GM19468 (cell line): ENCODE data around the gene WFDC13.
"Not testable (repeated sequence)": the region's sequence is repeated elsewhere in the genome, so short reads cannot be mapped to it uniquely, and the experiment has no call there.

Experiments used
- ATAC-seq: cut with Tn5 transposase; IDR thresholded peaks from one replicate; pipeline ENCODE4 v1.9.1; 2021; ENCODE audit warnings: mild to moderate bottlenecking, moderate library complexity, moderate number of reproducible peaks; ENCODE audit not compliant: unreplicated experiment; ENCODE audit errors: extremely low read depth

WFDC13 gene, protein sequence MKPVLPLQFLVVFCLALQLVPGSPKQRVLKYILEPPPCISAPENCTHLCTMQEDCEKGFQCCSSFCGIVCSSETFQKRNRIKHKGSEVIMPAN

DNA sequence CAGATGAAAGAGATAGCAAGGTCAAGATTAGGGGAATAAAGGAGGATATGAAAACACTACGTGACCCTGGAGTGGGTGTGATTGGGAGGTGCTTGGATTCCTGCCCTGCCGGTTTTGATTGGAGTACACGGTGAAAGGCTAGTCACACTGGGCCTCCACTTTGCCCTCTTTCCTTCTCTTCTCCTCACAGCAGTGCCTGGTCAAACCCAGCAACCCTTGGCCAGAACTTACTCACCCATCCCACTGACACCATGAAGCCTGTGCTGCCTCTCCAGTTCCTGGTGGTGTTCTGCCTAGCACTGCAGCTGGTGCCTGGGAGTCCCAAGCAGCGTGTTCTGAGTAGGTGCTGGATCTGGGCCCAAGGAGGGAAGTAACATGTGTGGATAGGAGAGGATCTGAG, at the start of gene WFDC13:
WFDC13 (plus strand) TSS at position 166 of the 400 bp plus-strand sequence; CDS start at position 252, 86 bp downstream.
- ATAC-seq, result no peak

DNA sequence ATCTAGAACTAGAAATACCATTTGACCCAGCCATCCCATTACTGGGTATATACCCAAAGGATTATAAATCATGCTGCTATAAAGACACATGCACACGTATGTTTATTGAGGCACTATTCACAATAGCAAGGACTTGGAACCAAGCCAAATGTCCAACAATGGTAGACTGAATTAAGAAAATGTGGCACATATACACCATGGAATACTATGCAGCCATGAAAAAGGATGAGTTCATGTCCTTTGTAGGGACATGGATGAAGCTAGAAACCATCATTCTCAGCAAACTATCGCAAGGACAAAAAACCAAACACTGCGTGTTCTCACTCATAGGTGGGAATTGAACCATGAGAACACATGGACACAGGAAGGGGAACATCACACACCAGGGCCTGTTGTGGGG, 44.8 kb upstream of the WFDC13 start:
- ATAC-seq, result not testable (repeated sequence)

DNA sequence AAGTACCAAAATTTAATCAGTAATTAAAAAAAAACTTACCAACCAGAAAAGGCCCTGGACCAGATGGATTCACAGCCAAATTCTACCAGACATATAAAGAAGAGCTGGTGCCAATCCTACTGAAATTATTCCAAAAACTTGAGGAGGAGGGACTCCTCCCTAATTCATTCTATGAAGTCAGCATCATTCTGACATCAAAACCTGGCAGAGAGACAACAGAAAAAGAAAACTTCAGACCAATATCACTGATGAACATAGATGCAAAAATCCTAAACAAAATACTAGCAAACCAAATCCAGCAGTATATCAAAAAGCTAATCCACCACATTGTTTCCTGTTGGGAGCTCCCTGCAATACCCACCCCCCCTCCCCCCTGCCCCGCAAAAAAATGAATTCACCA, 31.7 kb upstream of the WFDC13 start, which contains the start of gene WFDC11:
WFDC11 (minus strand) TSS at position 101 of the 400 bp plus-strand sequence. CDS start 19,639 bp downstream, outside the sequence.
- no peak for ATAC-seq

DNA sequence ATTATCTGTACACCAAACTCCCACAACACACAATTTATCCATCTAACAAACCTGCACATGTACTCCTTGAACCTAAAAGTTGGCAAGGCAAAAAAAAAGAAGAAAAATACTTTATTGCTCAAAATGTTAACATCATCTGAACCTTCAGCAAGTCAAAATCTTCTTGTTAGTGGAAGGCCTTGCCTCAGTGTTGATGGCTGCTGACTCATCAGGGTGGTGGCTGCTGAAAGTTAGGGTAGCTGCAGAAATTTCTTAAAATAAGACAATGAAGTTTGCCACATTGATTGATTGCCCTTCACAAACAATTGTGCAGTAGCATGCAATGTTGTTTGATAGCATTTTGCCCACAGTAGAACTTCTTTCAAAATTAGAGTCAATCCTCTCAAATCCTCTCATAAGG, 29.1 kb upstream of the WFDC13 start:
- no peak for ATAC-seq

DNA sequence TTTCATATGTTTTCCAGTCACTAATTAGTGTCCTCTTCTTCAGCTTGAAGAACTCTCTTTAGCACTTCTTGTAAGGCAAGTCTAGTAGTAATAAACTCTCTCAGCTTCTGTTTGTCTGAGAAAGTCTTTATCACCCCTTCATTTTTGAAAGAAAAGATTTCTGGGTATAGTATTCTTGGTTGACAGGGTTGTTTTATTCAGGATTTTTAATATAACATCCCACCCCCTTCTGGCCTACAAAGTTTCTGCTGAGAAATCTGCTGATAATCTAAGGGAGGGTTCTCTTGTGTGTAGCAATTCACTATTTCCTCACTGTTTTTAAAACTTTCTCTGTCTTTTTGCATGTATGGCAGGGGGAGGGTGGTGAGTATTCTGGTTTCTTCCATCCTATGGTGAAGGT, 22.2 kb upstream of the WFDC13 start:
- ATAC-seq, result no peak

DNA sequence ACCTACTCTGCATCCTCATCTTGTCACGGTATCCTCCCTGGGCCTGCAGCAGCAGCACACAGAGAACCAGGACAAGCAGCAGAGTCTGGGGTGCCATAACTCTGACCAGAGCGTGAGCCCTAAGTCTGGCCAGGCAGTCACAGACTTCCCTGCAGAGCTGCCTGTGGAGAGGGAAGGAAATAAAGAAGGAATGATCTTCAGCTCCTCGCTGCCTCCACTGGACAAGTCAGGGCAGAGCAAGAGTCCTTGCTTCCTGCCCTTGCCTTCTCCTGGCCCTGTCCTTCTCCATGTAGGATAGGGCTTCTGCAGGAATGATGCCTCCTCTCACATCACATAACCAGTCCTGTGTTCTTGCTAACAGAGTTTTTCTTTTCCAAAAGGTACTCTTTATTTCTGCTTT, 15.9 kb upstream of the WFDC13 start:
- no peak for ATAC-seq

DNA sequence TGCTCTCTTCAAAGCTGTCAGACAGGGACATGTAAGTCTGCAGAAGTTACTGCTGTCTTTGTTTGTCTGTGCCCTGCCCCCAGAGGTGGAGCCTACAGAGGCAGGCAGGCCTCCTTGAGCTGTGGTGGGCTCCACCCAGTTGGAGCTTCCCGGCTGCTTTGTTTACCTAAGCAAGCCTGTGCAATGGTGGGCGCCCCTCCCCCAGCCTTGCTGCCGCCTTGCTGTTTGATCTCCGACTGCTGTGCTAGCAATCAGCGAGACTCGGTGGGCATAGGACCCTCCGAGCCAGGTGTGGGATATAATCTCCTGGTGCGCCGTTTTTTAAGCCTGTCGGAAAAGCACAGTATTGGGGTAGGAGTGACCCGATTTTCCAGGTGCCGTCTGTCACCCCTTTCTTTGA, 8.5 kb upstream of the WFDC13 start:
- ATAC-seq, result not testable (repeated sequence)

DNA sequence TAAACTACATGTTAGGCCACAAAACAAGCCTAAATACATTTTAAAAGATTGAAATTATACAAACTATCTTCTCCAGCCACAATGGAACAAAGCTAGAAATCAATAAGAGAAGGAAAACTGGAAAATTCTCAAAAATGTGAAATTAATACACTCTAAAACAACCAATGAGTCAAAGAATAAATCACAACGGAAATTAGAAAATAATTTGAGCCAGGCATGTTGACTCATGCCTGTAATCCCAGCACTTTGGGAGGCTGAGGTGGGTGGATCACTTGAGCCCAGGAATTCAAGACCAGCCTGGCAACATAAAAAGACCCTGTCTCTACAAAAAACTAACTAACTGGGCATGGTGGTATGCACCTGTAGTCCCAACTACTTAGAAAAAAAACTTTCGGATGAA, 6.3 kb upstream of the WFDC13 start:
- ATAC-seq, result no peak

DNA sequence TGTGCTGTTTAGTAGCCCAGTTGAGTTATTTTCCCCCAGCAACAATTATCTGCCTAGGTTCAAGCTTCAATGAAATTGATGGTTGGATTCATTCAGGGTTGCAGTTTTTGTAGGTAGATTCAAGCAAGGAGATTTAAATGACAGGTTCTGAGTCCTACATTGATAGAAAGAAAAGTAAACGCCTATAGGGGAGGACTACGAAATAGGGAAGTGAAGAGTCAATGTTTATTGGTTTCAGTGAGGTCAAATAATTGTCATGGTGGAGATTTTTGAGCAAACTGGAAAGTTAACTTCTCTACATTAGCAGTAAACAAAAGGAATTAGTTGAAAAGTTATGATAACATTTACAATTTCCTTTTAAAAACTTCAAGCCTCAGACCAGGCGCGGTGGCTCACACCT, 734 bp upstream of the WFDC13 start:
- ATAC-seq, result no peak

DNA sequence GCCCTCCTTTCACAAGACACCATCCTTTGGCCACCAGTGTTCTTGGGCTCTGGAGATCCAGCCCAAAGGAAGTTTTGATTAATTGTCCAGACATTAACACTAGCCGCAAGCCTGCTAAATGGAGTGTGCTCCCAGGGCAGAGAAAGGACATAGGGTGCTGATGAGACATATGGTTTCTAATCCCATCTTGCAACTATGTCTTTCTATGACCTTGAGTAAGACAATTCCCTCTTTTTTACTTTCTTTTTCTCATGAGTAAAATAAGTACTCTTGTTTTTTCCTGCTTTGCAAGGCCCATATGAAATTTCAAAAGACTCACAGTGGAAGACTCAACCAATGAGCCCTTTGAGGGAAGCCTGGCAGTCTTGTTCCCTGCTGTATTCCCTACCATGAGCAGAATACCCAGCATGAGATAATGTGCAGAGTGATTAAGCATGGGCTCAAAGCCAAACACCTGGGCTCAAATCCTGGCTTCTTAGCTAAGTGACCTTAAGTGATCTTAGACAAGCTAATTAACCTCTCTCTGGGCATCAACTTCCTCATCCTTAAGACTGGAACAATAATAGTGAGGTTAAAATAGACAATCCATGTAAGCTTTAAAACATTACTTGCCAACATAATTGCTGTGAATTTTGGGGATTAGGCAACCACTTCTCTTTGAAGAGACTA, 3.3 kb downstream of the WFDC13 start, which contains the start of gene WFDC10B:
WFDC10B (minus strand) TSS at position 51 of the 669 bp plus-strand sequence. CDS start 19,027 bp downstream, outside the sequence.
- no peak for ATAC-seq

DNA sequence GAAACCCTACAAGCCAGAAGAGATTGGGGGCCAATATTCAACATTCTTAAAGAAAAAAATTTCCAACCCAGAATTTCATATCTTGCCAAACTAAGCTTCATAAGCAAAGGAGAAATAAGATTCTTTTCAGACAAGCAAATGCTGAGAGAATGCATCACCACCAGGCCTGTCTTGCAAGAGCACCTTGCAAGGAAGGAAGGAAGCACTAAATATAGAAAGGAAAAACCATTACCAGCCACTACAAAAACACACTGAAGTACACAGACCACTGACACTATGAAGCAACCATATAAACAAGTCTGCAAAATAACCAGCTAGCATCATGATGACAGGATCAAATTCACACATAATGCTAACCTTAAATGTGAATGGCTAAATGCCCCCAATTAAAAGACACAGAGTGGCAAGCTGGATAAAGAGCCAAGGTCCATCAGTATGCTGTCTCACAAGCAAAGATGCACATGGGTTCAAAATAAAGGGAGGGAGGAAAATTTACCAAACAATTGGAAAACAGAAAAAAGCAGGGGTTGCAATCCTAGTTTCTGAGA, 14.4 kb downstream of the WFDC13 start:
- ATAC-seq, result not testable (repeated sequence)

DNA sequence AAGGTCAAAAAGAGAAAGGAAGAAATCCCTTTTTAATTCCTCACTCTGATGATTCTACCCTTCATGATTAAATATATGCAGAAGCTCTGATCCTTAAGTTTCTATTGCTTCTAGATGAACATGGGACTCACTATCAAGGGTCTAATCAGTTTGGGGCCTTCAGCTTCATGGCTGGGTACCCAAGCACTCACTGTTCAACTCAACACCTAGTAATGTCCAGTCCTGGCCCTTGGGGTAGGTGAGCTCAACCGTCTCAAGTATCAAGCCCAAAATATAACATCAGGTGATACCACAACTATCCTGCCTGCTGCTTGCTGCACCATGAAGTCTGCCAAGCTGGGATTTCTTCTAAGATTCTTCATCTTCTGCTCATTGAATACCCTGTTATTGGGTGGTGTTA, 20.2 kb downstream of the WFDC13 start, which contains the start of gene SPINT4:
SPINT4 (plus strand) TSS at position 301 of the 400 bp plus-strand sequence; CDS start at position 322, 21 bp downstream.
- ATAC-seq, result no peak

DNA sequence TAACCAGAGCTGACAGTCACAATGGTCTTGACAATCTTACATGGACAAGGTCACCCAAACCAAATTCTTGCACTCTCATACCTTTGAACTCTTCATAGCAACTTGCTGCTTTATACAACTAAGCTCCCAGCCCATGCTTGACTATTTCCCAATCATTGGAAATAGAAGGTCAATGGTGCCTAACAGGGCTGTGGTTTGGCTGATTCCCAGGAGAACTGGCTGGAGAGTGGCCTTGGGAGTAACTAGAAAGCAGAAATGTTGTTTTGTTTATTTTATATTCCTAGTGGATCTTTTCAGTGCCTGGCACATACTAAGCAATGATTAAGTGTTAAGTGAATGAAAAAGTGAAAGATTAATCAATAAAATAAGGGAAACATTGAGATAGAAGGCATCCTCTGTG, 23.3 kb downstream of the WFDC13 start:
- ATAC-seq, result no peak

DNA sequence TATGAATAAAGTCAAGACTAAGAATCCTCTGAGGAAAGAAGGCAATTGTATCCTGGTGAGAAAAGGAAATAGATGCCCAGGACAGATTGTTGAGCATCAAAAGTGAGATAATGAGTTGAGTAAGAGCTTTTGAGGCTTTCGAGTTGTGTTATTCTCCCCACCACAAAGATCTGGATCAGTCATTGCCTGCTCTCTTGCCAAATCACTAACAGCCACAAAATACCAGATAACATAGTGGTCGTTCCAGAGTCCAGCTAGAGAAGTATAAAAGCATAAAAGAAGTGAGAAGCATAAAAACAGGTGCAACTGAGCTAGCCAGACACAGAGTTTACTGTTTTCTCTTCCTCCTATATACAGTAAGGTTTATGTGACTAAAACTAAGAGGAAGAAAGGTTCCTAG, 25.2 kb downstream of the WFDC13 start:
- no peak for ATAC-seq

DNA sequence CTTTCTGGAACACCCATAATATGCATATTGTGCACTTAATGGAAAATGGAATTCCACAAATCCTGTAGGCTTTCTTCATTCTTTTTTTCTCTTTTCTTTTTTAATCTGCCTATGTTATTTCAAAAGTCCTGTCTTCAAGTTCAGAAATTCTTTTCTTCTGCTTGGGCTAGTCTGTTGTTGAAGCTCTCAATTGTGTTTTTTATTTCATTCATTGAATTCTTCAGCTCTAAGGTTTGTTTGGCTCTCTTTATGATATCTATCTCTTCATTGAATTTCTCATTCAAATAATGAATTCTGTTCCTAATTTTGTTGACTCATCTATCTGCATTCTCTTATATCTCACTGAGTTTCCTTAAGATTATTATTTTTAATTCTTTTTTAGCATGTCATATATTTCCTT, 30.4 kb downstream of the WFDC13 start:
- no peak for ATAC-seq

DNA sequence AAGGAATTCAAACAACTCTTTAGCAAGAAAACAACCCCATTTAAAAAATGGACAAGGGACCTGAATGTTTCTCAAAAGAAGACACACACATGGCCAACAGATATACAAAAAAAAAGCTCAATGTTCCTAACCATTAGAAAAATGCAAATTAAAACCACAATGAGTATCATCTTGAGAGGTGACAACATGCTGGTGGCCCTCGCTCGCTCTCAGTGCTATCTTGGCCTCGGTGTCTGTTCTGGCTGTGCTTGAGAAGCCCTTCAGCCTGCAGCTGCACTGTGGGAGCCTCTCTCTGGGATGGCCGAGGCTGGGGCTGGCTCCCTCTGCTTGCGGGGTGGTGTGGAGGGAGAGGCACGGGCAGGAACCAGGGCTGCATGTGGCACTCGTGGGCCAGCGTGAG, 33.7 kb downstream of the WFDC13 start:
- ATAC-seq, result no peak

DNA sequence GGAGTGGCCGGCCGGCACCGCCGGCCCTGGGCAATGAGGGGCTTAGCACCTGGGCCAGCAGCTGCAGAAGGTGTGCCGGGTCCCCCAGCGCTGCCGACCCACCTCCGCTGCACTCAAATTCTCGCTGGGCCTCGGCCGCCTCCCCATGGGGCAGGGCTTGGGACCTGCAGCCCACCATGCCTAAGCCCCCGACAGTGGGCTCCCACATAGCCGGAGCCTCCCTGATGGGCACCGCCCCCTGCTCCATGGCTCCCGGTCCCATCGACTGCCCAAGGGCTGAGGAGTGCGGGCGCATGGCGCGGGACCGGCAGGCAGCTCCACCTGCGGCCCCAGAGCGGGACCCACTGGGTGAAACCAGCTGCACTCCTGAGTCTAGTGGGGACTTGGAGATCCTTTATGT, 34.1 kb downstream of the WFDC13 start:
- no peak for ATAC-seq

DNA sequence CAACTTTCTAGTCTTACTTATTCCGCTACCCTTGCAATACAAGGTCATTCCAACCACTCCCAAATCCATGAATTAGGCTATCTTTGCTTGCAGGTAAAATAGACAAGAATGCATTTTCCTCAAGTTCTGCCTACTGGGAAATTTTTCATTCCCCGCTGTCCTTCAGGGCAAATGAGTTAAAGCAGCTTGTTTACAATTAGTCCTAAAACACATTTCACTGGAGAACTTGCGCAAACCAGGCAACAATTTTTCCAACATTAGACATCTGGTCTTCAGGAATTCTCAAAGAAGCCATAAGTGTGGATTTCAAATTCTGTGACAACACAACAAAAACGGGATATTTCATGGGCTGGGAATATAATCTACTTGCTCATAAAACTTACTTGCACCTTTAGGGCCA, 40.8 kb downstream of the WFDC13 start:
- no peak for ATAC-seq

DNA sequence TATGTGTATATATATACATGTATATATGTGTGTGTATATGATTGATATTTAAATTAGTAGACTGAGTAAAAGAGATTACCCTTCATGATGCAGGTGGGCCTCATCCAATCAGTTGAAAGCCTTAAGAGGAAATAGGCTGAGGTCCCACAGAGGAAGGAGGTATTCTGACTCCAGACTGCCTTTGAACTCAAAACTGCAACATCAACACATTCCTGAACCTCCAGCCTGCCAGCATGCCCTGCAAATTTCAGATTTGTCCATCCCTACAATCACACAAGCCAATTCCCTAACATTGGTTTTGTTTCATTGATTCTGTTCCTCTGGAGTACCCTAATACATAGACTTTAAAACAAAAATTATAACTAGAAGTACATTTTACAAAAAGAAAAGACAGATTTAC, 43.2 kb downstream of the WFDC13 start:
- no peak for ATAC-seq

DNA sequence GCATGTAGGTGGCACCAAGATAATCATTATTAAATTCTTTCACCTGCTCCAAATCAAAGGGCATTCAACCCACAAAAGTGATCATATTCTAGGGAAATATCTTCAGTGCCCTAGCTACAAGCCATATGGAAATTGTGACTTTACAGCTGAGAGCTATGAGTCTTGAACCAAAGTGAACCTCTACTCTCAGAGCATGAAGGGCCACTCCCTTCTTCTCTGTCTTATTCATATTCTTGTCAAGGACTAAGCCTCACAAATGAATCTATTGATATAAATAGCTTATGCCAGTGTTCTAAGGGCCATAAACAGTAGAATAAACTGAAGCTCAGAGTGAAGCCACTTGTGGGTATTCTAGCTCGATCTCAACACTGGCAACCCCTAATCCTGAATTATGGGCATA, 49.9 kb downstream of the WFDC13 start:
- ATAC-seq, result no peak

DNA sequence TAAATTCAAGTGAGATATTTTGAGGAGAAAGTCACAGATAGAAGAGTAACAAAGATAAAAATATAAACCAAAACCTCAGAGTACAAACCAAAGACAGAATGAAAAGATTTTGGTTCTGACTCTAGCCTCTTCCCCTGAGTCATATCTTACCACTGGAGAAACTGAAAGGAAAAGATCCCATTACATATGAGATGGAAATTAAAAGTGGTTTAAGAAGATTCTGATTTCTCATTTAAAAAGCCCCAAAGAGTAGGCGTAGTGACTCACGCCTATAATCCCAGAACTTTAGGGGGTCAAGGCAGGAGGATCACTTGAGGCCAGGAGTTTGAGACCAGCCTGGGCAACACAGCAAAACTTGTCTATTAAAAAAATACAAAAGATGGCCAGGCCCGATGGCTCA, 50.9 kb downstream of the WFDC13 start:
- ATAC-seq, result no peak

DNA sequence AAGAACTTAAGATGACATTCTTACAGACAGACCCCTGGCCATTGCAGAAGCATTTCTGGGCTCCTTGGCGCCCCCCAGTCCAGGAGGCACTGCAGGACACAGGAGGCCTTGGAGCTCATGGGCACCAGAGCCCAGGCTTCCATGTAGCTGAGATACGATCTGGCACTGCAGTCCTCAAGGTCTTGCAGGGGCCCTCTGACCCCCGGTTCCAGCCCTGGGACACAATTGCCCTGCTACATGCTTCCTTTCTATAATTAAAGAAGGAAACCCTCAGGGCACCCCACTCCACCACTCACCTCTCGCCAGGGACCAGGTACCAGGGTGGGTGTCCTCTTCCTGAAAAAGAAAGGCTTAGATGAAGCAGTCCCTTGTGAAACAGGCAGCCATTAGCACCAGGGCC, 56.3 kb downstream of the WFDC13 start:
- ATAC-seq, result no peak
